GM19035 (cell line): ENCODE results near the gene OTUD4.
A peak's percentile ranks its signal among the peaks of the same experiment; 100 is the strongest.
"Not testable (repeated sequence)": the region's sequence is repeated elsewhere in the genome, so short reads cannot be mapped to it uniquely, and the experiment has no call there.

Source experiments
- ATAC-seq: cut with Tn5 transposase; IDR thresholded peaks from one replicate; pipeline ENCODE4 v1.9.1; 2021; ENCODE audit not compliant: unreplicated experiment

OTUD4 gene

GRCh38 chr4:145179281-145179860, 1.0 kb downstream of the OTUD4 start:
- peak; percentile 39 for ATAC-seq

- ATAC-seq: no peak
These were observed 1.6 kb downstream of the OTUD4 start for GRCh38 chr4:145178740-145179280.

- no peak for ATAC-seq
These were observed 2.4 kb downstream of the OTUD4 start for GRCh38 chr4:145177906-145178538.

GRCh38 chr4:145177511-145177905, 2.9 kb downstream of the OTUD4 start:
- ATAC-seq: no peak

- ATAC-seq: no peak
These were observed 3.6 kb downstream of the OTUD4 start for GRCh38 chr4:145176641-145177432.

- ATAC-seq: no peak
These were observed 8.5 kb downstream of the OTUD4 start for GRCh38 chr4:145171911-145172310.

GRCh38 chr4:145170223-145170622, 10.2 kb downstream of the OTUD4 start:
- no peak for ATAC-seq

GRCh38 chr4:145168581-145169187, 11.7 kb downstream of the OTUD4 start:
- no peak for ATAC-seq

GRCh38 chr4:145167887-145168286, 12.5 kb downstream of the OTUD4 start:
- no peak for ATAC-seq

- ATAC-seq: no peak
These were observed 18.8 kb downstream of the OTUD4 start for GRCh38 chr4:145161549-145161948.

GRCh38 chr4:145156986-145157385, 23.4 kb downstream of the OTUD4 start:
- no peak for ATAC-seq

- ATAC-seq: no peak
These were observed 25.0 kb downstream of the OTUD4 start for GRCh38 chr4:145155268-145155870.

GRCh38 chr4:145154573-145154972, 25.8 kb downstream of the OTUD4 start:
- no peak for ATAC-seq

GRCh38 chr4:145153904-145154298, 26.5 kb downstream of the OTUD4 start:
- ATAC-seq: no peak

- ATAC-seq: no peak
These were observed 27.0 kb downstream of the OTUD4 start for GRCh38 chr4:145153181-145153903.

- ATAC-seq: no peak
These were observed 31.4 kb downstream of the OTUD4 start for GRCh38 chr4:145148980-145149379.

GRCh38 chr4:145136219-145136618, 44.2 kb downstream of the OTUD4 start:
- ATAC-seq: not testable (repeated sequence)

- peak; percentile 65 for ATAC-seq
These were observed 47.8 kb downstream of the OTUD4 start for GRCh38 chr4:145132511-145133098.

- ATAC-seq: no peak
These were observed 48.5 kb downstream of the OTUD4 start for GRCh38 chr4:145131848-145132247.

GRCh38 chr4:145130788-145131399, 49.5 kb downstream of the OTUD4 start:
- no peak for ATAC-seq
